ENCODE results near the gene PABPC3.

GRCh38 chr13:25131881-25132420 lies 36.0 kb downstream of the PABPC3 start:
- TF ChIP-seq ZNF207 (IDR thresholded peaks at IDR 0.05; ENCODE audit: borderline replicate concordance) = no peak
- TF ChIP-seq, protein P1, sequence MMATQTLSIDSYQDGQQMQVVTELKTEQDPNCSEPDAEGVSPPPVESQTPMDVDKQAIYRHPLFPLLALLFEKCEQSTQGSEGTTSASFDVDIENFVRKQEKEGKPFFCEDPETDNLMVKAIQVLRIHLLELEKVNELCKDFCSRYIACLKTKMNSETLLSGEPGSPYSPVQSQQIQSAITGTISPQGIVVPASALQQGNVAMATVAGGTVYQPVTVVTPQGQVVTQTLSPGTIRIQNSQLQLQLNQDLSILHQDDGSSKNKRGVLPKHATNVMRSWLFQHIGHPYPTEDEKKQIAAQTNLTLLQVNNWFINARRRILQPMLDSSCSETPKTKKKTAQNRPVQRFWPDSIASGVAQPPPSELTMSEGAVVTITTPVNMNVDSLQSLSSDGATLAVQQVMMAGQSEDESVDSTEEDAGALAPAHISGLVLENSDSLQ (IDR thresholded peaks at IDR 0.05) = no peak
- no peak for TF ChIP-seq FOXK2 (IDR thresholded peaks at IDR 0.05)
- no peak for TF ChIP-seq RCOR1 (conservative IDR thresholded peaks at IDR 0.05; ENCODE audit: low read depth, low read length)
- no peak for TF ChIP-seq EZH2 (IDR thresholded peaks at IDR 0.05; ENCODE audit: borderline replicate concordance, control insufficient read depth, low read depth, low read length)
- TF ChIP-seq CTCF (IDR thresholded peaks at IDR 0.05 in 2 of 3, conservative IDR thresholded peaks at IDR 0.05 in 1 of 3; ENCODE audit: control insufficient read depth in 2 of 3, extremely low read depth in 1 of 3, insufficient read depth in 1 of 3, low read depth in 3 of 3, low read length in 3 of 3) = no peak
- TF ChIP-seq FOS (IDR thresholded peaks at IDR 0.05; ENCODE audit: borderline replicate concordance, extremely low read depth, insufficient read length) = no peak
- no peak for TF ChIP-seq JUNB (IDR thresholded peaks at IDR 0.05)
- no peak for TF ChIP-seq BMI1 (IDR thresholded peaks at IDR 0.05; ENCODE audit: borderline replicate concordance)
- no peak for TF ChIP-seq CREB1 (IDR thresholded peaks at IDR 0.05; ENCODE audit: low read depth)
- TF ChIP-seq SP1 (IDR thresholded peaks at IDR 0.05; ENCODE audit: low read depth, low read length) = no peak
- TF ChIP-seq YY1 (IDR thresholded peaks at IDR 0.05; ENCODE audit: low read depth, low read length) = no peak

All from GM12878 (cell line).